SU-DHL-6 (cell line): ENCODE results near the gene UNC5C.

Source experiments
- EZH2phosphoT487 ChIP-seq: fragments of 200-600 bp; sonication (generic), shearing (Covaris generic); conservative IDR thresholded peaks from 2 replicates; pipeline ENCODE4 v1.6.1; 2018; ENCODE audit warnings: mild to moderate bottlenecking, antibody characterized with exemption, low read length, moderate library complexity, mixed read lengths
- TF ChIP-seq, protein P1 (sequence below): fragments of 200-600 bp; sonication (generic); IDR thresholded peaks from one replicate; pipeline ENCODE4 v1.5.1; 2017; ENCODE audit warnings: antibody characterized with exemption, mild to moderate bottlenecking, low read length, moderate library complexity; ENCODE audit not compliant: insufficient read depth, poor library complexity, severe bottlenecking

DNA sequence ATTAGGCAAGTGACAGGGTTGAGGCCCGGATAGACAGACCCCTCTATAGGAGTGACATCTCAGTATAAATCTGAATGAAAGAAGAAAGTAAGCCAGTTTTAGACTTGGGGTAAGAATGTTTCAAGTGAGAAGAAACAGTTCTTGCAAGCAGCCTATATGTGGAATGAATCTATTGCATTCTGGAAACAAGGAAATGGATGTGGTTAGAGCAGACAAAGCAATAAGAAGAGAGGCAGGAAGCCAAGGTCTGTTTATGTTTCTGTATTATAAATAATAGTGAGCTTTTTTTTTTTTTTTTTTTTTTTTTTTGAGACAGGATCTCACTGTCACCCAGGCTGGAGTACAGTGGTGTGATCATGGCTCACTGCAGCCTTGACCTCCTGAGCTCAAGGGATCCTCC, 255.8 kb downstream of the UNC5C start:
- TF ChIP-seq, protein P1, sequence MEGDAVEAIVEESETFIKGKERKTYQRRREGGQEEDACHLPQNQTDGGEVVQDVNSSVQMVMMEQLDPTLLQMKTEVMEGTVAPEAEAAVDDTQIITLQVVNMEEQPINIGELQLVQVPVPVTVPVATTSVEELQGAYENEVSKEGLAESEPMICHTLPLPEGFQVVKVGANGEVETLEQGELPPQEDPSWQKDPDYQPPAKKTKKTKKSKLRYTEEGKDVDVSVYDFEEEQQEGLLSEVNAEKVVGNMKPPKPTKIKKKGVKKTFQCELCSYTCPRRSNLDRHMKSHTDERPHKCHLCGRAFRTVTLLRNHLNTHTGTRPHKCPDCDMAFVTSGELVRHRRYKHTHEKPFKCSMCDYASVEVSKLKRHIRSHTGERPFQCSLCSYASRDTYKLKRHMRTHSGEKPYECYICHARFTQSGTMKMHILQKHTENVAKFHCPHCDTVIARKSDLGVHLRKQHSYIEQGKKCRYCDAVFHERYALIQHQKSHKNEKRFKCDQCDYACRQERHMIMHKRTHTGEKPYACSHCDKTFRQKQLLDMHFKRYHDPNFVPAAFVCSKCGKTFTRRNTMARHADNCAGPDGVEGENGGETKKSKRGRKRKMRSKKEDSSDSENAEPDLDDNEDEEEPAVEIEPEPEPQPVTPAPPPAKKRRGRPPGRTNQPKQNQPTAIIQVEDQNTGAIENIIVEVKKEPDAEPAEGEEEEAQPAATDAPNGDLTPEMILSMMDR, result no peak
- TF ChIP-seq EZH2phosphoT487, result no peak
